WTC11 (cell line): ENCODE results near the gene FRAT2.

Experiments
- E2F5 ChIP-seq: sonication (generic); formaldehyde crosslinking; IDR thresholded peaks from 2 replicates; pipeline ENCODE4 v1.8.1; 2022; ENCODE audit warnings: mild to moderate bottlenecking, moderate library complexity, missing genetic modification reagents
- JUN ChIP-seq: sonication (generic); formaldehyde crosslinking; IDR thresholded peaks from 2 replicates; pipeline ENCODE4 v1.8.0; 2023; ENCODE audit warnings: mild to moderate bottlenecking, missing genetic modification reagents
- NFE2L1 ChIP-seq: sonication (generic); formaldehyde crosslinking; IDR thresholded peaks from 2 replicates; pipeline ENCODE4 v1.8.1; 2023; ENCODE audit warnings: missing genetic modification reagents
- OVOL2 ChIP-seq: fragments of 250-450 bp; sonication (Bioruptor Pico); IDR thresholded peaks from 2 replicates; pipeline ENCODE4 v1.9.0; 2021; ENCODE audit warnings: mild to moderate bottlenecking, borderline replicate concordance
- TEAD1 ChIP-seq: sonication (generic); formaldehyde crosslinking; IDR thresholded peaks from 2 replicates; pipeline ENCODE4 v1.8.0; 2022; ENCODE audit warnings: mild to moderate bottlenecking, missing genetic modification reagents
- ZNF121 ChIP-seq: sonication (generic); formaldehyde crosslinking; IDR thresholded peaks from 2 replicates; pipeline ENCODE4 v1.8.0; 2023; ENCODE audit warnings: missing genetic modification reagents
- ZNF423 ChIP-seq: fragments of 250-450 bp; sonication (Bioruptor Pico); IDR thresholded peaks from 2 replicates; pipeline ENCODE4 v2.1.2; 2022; ENCODE audit warnings: mild to moderate bottlenecking, moderate library complexity
- TF ChIP-seq, protein P1 (sequence below): sonication (generic); formaldehyde crosslinking; conservative IDR thresholded peaks from 2 replicates; pipeline ENCODE4 v1.8.1; 2022; ENCODE audit warnings: mild to moderate bottlenecking, missing genetic modification reagents
- TF ChIP-seq, protein P2 (sequence below): fragments of 200-600 bp; IDR thresholded peaks from 2 replicates; pipeline ENCODE4 v1.8.0; 2022; ENCODE audit warnings: antibody characterized with exemption
- TF ChIP-seq, protein P3 (sequence below): fragments of 250-450 bp; sonication (Bioruptor Pico); conservative IDR thresholded peaks from 2 replicates; pipeline ENCODE4 v1.9.0; 2021; ENCODE audit warnings: mild to moderate bottlenecking
- TF ChIP-seq, protein P4 (sequence below): sonication (generic); formaldehyde crosslinking; IDR thresholded peaks from 2 replicates; pipeline ENCODE4 v1.8.1; 2022; ENCODE audit warnings: mild to moderate bottlenecking, missing genetic modification reagents, moderate library complexity, borderline replicate concordance

DNA sequence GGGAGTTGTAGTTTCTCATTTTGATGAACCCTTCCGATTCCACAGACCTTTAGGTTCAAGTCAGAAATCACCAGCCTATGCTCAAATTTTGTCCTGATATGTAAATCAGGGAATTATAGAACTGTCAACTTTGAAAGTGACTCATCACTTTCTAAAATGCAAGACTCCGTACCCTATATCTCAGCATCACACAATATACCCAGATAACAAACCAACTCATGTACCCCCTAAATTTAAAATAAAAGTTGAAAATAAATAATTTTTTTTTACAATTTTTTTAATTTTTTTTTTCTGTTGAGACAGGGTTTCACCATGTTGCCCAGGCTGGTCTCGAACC, 41.7 kb downstream of the FRAT2 start:
- TF ChIP-seq, protein P1, sequence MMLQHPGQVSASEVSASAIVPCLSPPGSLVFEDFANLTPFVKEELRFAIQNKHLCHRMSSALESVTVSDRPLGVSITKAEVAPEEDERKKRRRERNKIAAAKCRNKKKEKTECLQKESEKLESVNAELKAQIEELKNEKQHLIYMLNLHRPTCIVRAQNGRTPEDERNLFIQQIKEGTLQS (CRISPR knock-in tag) = no peak
- TF ChIP-seq, protein P2, sequence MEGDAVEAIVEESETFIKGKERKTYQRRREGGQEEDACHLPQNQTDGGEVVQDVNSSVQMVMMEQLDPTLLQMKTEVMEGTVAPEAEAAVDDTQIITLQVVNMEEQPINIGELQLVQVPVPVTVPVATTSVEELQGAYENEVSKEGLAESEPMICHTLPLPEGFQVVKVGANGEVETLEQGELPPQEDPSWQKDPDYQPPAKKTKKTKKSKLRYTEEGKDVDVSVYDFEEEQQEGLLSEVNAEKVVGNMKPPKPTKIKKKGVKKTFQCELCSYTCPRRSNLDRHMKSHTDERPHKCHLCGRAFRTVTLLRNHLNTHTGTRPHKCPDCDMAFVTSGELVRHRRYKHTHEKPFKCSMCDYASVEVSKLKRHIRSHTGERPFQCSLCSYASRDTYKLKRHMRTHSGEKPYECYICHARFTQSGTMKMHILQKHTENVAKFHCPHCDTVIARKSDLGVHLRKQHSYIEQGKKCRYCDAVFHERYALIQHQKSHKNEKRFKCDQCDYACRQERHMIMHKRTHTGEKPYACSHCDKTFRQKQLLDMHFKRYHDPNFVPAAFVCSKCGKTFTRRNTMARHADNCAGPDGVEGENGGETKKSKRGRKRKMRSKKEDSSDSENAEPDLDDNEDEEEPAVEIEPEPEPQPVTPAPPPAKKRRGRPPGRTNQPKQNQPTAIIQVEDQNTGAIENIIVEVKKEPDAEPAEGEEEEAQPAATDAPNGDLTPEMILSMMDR = no peak
- no peak for TF ChIP-seq OVOL2 (CRISPR knock-in tag)
- TF ChIP-seq, protein P3, sequence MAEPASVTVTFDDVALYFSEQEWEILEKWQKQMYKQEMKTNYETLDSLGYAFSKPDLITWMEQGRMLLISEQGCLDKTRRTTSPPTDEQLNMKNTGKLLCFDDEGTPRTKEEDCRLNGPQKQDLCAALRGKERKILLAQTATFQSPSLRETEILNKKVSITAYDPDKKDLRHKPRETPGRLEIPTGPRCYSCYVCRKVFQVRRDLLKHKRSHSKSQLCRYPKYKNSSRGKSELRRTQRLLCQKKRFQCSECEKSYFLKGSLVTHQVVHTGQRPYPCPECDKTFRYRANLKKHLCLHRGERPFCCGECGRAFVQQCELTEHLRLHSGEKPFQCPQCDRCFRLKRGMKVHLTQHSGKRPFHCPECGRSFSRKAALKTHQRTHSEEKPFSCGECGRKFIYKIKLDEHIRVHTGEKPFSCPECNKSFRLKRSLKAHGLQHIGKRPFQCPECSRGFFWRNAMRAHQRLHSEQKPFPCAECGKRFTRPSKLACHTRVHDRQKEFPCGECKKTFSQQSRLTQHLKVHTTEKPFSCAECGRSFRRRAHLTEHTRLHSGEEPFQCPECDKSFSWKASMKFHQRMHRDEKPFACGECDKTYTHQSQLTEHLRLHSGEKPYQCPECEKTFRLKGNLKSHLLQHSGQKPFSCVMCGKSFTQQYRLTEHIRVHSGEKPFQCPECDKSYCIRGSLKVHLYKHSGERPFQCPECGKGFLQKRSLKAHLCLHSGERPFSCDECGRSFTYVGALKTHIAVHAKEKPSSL = no peak
- TF ChIP-seq TEAD1 (CRISPR knock-in tag) = no peak
- no peak for TF ChIP-seq JUN
- no peak for TF ChIP-seq NFE2L1 (CRISPR knock-in tag)
- TF ChIP-seq ZNF121 (CRISPR knock-in tag) = no peak
- no peak for TF ChIP-seq ZNF423
- TF ChIP-seq E2F5 (CRISPR knock-in tag) = no peak
- TF ChIP-seq, protein P4, sequence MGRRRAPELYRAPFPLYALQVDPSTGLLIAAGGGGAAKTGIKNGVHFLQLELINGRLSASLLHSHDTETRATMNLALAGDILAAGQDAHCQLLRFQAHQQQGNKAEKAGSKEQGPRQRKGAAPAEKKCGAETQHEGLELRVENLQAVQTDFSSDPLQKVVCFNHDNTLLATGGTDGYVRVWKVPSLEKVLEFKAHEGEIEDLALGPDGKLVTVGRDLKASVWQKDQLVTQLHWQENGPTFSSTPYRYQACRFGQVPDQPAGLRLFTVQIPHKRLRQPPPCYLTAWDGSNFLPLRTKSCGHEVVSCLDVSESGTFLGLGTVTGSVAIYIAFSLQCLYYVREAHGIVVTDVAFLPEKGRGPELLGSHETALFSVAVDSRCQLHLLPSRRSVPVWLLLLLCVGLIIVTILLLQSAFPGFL (CRISPR knock-in tag) = no peak
